HG02870 (cell line): ENCODE results near the gene ACTR3C.
"Not testable (repeated sequence)": the region's sequence is repeated elsewhere in the genome, so short reads cannot be mapped to it uniquely, and the experiment has no call there.

Experiments used
- ATAC-seq: cut with Tn5 transposase; IDR thresholded peaks from one replicate; pipeline ENCODE4 v1.9.1; 2021; ENCODE audit warnings: mild to moderate bottlenecking, moderate library complexity; ENCODE audit not compliant: unreplicated experiment

The ACTR3C gene

DNA sequence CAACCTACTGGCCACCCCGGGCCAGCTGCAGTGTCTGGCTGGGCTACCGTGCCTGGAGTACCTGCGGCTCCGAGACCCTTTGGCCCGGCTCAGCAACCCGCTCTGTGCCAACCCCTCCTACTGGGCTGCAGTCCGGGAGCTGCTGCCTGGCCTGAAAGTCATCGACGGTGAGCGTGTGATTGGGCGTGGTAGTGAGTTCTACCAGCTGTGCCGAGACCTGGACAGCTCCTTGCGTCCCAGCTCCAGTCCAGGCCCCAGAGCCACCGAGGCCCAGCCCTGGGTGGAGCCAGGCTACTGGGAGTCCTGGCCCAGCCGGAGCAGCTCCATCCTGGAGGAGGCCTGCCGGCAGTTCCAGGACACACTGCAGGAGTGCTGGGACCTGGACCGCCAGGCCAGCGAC is 13.8 kb upstream of the ACTR3C start:
- no peak for ATAC-seq

DNA sequence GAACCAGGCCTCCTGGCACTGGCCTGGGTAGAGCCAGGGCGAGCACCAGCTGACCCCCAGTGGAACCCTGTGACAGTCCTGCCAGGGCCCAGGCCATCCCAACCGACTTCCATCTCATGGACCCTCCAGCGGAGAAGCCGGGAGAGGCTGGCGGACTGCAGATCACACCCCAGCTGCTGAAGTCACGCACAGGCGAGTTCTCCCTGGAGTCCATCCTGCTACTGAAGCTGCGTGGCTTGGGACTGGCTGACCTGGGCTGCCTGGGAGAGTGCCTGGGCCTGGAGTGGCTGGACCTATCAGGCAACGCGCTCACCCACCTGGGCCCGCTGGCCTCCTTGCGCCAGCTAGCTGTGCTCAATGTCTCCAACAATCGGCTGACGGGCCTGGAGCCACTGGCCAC is 13.4 kb upstream of the ACTR3C start:
- no peak for ATAC-seq

DNA sequence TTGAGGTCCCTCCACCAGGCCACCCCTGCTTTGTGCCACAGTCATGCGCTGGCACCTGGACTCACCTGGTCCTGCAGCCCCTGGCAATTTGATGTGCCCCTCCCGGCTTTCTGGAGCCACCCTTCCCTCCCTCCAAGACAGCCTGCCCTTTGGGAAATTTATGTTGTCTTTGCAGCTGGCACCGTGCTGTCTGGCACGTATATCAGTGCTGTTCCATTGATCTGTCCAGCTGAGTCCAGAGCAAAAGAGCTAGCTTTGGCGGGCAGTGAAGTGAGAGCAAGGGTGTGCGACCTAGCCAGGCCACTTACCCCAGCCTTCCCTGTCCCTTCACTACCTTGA is 12.4 kb upstream of the ACTR3C start:
- ATAC-seq = no peak

DNA sequence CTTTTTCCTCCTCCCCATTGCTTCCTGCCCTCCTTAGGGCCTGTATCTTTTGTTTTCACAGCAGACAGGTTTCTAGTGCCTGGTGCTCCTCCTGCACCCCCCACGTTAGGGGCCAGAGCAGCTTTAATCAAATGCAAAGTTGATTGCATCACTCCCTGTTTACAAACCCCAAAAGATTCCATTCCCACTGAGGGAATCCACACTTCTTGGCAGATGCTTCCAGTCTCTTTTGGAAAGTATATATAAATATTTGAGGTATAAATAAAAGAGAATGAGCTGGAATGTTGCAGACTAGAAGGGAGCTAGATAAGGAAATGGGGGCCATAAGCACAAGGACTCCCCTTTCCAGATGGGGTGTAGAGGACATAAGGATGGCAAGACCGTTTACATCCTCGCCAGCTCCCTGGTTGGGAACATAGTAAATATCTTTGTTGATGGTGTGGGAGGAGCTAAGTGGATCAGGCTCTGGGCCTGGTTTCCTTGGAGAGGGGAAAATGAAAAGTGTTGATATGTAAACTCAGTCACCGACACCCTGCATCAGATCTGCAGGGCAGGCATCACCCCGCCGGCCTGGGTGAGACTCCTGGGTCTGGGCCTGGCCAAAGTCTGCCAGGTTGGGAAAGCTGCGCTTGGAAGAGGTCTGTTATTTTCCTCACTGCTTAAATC is 11.9 kb upstream of the ACTR3C start:
- ATAC-seq = no peak

DNA sequence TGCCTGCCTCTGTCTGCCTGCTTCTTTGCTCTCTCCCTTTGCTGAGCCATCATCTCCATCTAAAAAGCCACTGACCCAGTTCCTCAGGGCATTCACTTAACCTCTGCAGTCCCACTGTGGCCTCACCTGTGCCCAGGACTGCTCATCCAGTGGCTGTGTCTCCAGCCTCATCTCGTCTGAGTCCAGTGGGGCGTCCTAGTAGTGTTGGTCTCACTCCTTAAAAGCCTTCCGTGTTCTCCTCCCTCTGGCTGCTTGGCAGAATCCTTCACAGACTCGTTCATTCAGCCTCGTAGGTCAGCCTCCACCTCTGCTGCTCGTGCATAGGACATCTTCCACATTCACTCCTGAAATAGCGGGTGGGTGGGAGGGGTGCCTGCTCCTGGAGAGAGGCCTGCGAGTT is 10.8 kb upstream of the ACTR3C start:
- no peak for ATAC-seq

DNA sequence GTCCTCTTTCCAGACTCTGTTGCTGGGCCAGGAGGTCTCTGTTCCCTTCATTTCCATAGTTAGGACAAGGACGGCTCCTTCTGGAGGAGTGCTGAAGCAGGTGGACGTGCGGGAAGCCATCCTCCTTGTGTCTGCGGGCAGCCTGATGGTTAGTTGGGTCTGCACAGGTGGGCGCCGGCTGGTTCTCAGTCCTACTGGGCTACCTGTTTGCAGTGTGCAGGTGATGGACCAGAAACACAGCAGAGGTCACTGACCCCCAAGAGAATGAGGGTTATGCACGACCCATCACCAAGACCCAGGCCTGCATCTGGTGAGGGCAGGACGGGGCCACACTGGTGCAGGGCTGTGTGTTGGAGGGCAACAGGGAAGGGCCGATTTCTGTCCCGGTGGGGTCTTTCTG is 10.3 kb upstream of the ACTR3C start:
- no peak for ATAC-seq

DNA sequence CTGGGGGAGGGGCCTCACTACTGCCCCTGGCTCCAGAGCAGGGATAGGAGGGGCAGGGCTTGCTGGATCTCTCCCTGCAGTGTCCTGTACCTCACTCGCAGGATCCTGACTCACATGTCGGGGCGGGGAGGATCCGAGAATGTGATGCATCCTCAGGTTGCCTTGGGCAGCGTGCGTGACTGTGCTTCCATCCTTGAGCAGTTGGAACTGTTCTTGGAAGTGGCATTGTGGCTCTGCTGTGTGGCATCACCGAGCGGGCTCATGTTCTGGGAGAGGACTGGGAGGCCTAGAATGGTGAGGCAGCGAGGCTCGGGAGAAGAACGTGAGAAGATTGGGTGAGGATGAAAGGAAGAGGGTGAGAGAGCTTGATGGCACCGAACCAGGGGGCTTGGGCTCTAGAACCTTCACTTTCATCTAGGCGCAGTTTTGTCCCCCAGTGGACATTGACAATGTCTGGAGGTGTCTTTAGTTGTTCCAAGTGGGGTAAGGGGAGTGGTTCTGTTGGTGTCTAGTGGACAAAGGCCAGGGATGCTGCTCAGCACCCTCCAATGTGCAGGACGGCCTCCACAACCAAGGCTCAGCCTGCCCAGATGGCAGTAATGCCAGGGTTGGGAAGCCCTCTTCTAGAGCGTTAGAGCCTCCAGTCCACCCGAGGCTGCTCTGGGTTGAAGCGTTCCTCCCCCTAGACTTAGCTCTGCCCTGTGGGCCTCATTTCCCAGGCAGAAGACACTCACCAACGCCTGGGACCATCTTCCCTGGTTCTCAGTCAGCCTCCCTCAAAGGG is 9.7 kb upstream of the ACTR3C start:
- no peak for ATAC-seq

DNA sequence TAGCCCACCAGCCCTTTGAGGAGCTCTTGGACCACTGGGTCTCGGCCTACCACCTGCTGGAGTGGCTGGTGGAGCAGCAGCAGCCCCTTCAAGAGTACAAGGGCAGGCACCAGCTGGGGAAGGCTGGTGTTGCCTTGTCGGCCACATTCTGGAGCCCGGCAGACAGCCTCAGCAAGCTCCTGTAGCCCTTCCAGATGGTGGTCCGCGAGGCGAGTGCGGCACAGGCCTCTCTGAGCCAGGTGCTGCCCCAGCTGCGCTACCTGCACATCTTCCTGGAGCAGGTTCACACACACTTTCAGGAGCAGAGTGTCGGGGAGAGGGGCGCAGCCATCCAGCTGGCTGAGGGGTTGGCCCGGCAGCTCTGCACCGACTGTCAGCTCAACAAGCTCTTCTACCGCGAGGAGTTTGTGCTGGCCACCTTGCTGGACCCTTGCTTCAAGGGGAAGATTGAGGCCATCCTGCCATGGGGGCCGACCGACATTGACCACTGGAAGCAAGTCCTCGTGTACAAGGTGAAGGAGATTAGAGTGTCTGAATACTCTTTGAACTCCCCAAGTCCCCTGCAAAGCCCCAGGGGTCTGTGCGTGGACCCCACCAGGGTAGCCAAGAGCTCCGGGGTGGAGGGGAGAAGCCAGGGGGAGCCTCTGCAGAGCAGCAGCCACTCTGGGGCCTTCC is 7.0 kb upstream of the ACTR3C start:
- no peak for ATAC-seq

DNA sequence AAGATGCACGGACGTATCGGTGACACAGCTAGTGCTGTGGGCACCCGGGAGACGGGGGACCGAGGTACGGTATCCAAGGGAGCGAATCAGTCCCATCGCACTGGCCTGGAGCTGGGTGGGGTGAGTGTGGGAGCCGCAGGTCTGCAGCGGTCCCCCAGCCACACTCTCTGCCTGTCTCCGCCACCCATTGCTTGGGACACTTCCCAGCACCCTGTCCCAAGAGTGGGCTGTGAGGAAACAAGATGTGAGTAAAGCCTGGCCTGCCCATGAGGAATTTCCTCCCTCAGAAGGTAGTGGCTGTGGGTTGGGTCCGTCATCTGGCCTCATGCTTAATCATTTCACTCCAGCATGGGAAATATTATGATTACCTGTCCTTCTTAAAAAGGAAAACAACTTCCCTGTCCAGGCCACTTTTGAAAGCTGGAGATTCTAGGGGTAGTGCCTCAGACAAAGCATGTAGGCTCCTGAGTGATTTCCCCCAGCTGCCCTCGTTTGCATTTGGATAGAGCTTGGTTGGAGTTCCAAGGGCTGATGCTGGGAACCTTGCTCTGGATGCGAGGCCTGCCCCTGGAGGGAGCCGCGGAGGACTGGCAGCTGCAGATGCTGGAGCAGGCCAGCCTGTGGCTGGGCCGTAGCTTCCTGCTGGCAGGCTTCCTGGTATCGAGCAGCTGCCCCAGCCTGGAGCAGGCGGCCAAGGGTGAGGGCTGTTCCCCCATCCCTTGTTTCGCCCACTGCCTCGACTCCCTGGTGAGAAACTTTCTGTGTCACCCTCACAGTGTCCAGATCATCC is 6.2 kb upstream of the ACTR3C start:
- ATAC-seq = no peak

DNA sequence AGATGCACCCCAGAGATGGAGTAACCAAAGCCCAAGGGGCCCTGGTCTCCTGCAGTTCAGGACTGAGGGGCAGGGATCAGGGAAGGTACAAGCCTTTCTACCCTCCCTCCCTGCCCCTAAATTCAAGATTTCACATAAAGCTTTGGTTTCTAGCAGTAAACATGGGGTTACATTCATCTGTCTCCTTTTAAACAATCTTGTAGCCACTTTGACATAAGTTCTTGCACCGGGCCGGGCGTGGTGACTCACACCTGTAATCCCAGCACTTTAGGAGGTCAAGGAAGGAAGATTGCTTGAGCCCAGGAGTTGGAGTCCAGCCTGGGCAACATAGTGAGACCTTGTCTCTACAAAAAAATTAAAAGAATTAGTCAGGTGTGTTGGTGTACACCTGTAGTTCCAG is 4.0 kb upstream of the ACTR3C start:
- no peak for ATAC-seq

DNA sequence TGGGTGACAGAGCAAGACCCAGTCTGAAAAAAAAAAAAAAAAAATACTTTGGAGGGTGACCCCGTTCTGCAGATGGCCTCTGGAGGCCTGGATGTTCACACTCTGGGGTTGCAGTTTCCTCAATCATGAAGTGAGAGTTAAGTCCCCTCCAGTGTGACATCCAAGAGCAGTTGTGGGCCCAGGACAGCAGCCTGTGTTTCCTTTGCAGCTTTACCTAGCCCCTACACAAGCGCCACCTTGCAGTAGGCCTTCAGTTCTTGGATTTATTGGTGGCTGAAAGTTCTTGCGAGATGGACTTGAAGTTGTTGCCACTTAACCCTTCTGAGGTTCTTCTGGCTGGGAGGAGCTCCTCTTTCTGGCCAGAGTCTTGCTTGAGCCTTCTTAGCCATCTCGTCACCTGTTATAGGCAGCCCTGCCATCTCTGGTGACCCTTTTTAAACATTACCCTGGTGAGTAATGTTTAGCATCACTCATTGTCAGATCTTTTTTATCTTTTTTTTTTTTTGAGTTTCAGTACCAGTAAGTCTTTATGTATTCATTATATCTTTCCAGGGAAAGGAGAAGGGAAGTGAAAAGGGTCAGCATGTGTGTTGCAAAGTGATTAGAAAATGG is 3.4 kb upstream of the ACTR3C start:
- no peak for ATAC-seq

DNA sequence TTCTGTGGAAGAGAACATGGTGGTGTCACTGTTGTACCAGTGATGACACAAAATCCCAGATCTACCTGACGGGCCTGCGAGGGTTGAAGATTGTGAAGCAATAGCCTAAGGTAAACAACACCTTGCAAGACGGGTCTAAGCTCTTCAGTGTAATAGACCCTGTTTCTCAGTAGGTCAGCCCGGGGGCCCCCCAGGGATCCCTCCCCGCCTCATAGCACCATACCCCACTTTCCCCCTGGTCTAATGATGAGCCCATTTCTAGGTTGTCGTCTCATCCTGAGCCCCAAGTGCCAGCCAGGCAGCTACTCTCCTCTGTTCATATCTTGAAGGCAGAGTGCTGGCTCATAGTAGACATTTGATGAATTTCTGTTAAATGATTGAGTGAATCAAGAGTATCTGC is 2.6 kb upstream of the ACTR3C start:
- ATAC-seq = no peak

DNA sequence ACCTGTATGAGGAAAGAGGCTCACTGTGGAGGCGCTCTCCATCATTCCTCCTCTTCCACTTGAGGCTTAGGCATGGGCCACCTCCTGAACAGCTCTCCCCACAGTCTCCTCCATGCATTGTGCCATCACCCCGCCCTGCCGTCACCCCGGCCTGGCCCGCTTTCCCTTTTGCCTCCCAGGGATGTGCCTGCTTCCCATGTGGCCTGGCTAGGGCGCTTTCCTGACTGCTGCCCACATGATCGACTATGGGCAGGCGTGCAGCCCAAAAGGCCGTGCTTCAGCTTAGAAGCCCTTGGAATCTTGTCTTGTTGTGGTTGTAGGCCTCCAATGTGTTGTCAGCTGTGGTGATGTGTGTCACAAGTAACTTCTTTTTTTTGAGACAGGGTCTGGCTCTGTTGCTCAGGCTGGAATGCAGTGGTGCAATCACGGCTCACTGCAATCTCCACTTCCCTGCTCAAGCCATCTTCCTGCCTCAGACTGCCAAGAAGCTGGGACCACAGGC is 1.8 kb upstream of the ACTR3C start:
- no peak for ATAC-seq

DNA sequence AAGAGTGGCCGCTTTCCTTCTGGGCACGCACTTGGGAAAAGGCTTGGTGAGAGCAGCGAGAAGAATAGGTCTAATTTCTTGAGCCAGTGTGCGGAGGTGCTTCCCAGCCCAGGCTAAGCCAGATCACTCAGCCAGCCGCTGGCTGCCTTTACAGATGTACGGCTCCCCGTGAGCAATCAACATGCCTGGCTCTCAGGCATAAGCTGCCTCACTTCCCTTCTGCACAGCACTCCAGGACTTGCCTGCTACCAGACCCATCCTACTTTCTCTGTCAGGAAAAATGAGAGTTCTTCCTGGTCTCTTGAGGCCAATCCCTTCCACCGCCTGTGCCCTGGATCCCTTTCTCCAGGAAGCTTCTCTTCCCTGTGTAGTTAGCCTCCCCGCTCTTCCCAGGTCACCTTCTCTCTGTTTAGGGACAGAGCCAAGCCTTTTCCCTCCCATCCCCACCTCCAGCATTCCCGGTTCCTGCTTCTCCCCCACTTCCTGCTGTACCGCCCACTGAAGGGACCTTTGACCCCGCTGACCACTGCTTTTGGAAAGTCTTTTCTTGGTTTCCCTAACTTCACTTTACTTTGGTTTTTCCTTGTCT is 1.1 kb upstream of the ACTR3C start:
- no peak for ATAC-seq

DNA sequence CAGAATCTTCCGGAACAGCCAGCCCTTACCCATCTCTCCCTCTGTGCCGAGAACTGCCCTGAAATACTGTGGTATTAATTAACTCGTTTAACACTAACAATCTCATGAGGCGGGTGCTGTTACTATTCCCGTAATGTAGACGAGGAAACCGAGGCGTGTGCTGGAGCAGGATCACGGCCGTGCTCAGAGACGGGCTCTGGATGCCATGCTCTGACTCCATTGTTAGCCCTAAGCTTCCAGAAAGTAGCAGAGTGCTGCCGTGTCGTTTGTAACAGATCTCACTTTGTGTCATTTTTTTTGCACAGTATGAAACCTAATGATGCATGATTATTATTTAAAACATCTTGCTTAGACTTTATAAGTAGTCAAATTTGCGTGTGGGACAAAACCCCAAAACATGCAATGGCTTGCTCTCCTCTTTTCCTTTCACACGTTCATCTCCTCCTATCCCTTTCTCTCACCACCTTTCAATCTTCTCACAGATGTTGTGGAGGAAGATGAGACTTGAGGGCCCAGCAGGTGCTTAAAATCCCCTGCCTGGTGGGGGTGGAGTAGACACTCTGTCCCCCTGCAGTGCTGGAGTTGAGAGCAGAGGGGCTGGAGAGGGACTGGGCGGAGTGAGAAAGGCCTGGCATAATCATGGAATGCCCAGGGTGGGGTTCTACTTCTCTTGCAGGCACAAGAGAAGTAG is 482 bp upstream of the ACTR3C start:
- peak; percentile 16 for ATAC-seq

DNA sequence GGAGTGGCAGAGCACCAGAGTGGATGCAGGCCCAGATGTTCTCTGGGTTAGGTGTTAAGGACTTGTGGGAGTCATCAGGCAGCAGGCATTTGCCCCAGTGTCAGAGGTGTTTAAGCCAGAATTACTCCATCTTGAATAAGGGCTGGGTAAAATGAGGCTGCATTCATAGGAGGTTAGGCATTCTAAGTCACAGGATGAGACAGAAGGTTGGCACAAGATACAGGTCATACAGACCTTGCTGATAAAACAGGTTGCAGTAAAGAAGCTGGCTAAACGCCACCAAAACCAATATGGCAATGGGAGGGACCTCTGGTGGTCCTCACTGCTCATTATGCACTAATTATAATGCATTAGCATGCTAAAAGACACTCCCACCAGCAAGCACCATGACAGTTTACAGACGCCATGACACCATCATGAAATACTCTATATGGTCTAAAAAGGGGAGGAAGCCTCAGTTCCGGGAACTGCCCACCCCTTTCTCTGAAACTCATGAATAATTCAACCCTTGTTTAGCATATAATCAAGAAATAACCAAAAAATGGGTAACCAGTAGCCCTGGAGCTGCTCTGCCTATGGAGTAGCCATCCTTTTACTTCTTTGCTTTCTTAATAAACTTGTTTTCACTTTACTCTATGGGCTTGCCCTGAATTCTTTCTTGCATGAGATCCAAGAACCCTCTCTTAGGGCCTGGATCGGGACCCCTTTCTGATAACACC is 1.1 kb downstream of the ACTR3C start:
- ATAC-seq = no peak

DNA sequence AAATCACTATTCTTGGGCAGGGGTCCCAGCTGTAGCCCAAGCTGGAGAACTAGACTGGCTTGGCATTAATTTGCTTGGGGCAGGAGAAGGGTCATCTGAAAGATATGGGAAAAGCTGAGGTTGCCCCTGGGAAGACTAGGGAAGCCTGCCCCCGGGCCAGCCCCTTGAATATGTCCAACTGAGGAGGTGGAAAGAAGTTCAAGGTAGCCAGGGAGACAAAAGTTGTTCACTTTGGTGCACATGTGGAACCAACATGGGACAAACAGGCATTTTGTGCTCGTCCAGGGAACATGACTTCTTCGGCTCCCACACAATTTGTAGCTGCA is 1.6 kb downstream of the ACTR3C start:
- ATAC-seq = no peak

DNA sequence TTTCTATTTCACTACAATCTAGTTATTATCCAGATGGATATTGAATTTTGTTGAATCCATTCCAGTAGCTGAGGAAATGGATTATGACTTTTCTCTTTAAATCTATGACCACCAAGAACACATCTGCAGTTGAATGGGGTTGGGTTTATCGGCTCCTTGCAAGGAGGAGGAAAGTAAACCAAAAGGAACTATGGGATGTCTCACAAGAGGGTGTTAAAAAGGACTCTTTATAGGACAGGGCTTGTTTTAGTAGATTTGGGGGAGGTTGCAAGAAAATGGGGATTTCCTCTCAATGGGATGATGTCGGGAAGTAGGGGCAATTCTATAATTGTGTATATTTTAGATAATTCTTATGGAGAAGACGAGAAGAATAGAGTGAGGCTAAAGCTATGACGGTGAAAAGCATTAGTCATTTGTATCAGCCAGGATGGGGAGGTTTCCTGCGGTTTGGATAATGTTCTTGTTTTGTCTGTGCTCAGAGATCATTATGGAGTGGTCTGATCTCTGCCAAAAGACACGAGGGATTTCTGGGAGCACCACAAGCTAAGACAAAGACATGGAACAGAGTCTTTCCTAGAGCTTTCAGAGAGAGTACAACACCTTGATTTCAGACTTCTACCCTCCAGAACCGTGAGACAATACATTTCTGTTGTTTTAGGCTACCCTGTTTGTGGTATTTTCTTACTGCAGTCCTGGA is 5.4 kb downstream of the ACTR3C start:
- no peak for ATAC-seq

DNA sequence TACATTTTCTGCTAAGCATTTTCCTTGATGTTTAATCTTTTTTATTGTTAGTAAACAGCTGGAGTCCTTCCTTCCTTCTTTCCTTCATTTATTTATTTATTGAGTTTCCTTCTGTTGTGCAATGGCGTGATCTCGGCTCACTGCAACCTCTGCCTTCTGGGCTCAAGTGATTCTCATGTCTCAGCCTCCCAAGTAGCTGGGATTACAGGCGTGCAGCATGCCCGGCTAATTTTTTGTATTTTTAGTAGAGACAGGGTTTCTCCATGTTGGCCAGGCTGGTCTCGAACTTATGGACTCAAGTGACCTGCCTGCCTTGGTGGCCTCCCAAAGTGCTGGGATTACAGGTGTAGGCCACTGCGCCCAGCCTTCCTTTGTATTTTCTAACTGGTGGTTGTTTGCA is 6.4 kb downstream of the ACTR3C start:
- not testable (repeated sequence) for ATAC-seq
